Measurements from ENCODE around the gene KMT2A. TPM values are rescaled to one million over a fixed set of nuclear protein-coding genes. Genes with fewer than 3 reads are reported as not detected.

The KMT2A gene
- total RNA-seq (100 to 1,000 TPM; 135 to 140 TPM), total RNA-seq (52.2 to 733 (median 175) reads per million in 172 experiments)
- polyA plus RNA-seq (2013, experiment 1 of 2) = 64.3 TPM
- polyA plus RNA-seq (2013, experiment 2 of 2) = 82.2 TPM

- Histone ChIP-seq H3K36me3 (ENCODE audit: insufficient read depth, low read length) (peaks cover 3% of the 10 kb centered on the region), H3K27me3 (ENCODE audit: control insufficient read depth in 1 of 2, insufficient read depth in 2 of 2, low read length in 2 of 2) (no peaks in the 10 kb centered on the region), H3K9me3 (ENCODE audit: control insufficient read depth in 1 of 2, insufficient read depth in 1 of 2, low read length in 2 of 2) (no peaks in the 10 kb centered on the region), H3K27ac (ENCODE audit: low read depth in 1 of 2, low read length in 2 of 2) (peak within 1 kb of the TSS; percentile 91 to 98), H3K4me1 (ENCODE audit: insufficient read depth, low read length) (peaks cover 26% of the 10 kb centered on the region), H3K4me3 (ENCODE audit: low read length) (peak within 1 kb of the TSS; percentile 94)
- CTCF ChIA-PET = interaction anchor here (0.6 to 1.6 kb wide), 6 partner anchors 33 to 96 kb away, joined by 3 to 7 read pairs (median 4); no protein-coding TSS in a partner anchor
- DNase-seq (peak; percentile 88 to 97 (median 93)), ATAC-seq (ENCODE audit: poor library complexity) (peak; percentile 54)
- Mint-ChIP-seq H3K36me3 (ENCODE audit: low read depth) (peaks cover 49% of the 10 kb centered on the region), H3K4me3 (peak within 1 kb of the TSS; percentile 99), H3K4me1 (ENCODE audit: low read depth) (peaks cover 50% of the 10 kb centered on the region), H3K9me3 (no peaks in the 10 kb centered on the region), H3K27me3 (no peaks in the 10 kb centered on the region), H3K27ac (peak within 1 kb of the TSS; percentile 98)
- POLR2A ChIA-PET = interaction anchor here (0.6 to 3.1 kb wide), 48 partner anchors 8 to 587 kb away, joined by 3 to 75 read pairs (median 4); partner anchors contain the start of genes ARCN1, ATP5MG, BCL9L and CD3D
- no peak for TF ChIP-seq CTCF (IDR thresholded peaks at IDR 0.05)
- intact Hi-C loops (cut with DNase I, micrococcal nuclease) = loop anchor here (1.0 to 5.0 kb wide), 4 partner anchors 35 to 129 kb away; partner anchors contain the start of genes ATP5MG (in 1 of the 2) and UBE4A (in 1 of the 2)
Observed at GRCh38 chr11:118435893-118436624, at the start of gene KMT2A. KMT2A (plus strand) TSS chr11:118436492; CDS start chr11:118436513, 21 bp downstream.

- Mint-ChIP-seq H3K36me3 (ENCODE audit: low read depth) (peaks cover 62% of the 10 kb centered on the region), H3K4me1 (ENCODE audit: low read depth) (peaks cover 41% of the 10 kb centered on the region), H3K27me3 (no peaks in the 10 kb centered on the region), H3K9me3 (no peaks in the 10 kb centered on the region), H3K27ac (peak overlapping the region; percentile 96), H3K4me3 (peak overlapping the region; percentile 39)
- no peak overlapping the region for H3K4me3 ChIP-seq (ENCODE audit: low read length)
- H3K4me1 ChIP-seq (ENCODE audit: insufficient read depth, low read length) = peaks cover 32% of the 10 kb centered on the region
- POLR2A ChIA-PET = interaction anchor here (0.7 kb wide), 1 partner anchor 449 kb away, joined by 3 read pairs; no protein-coding TSS in a partner anchor
- no peak for TF ChIP-seq CTCF (IDR thresholded peaks at IDR 0.05)
- no peaks in the 10 kb centered on the region for H3K27me3 ChIP-seq (ENCODE audit: control insufficient read depth in 1 of 2, insufficient read depth in 2 of 2, low read length in 2 of 2)
- DNase-seq (peak in 3 of 14 experiments; percentile 29 to 61 (median 42)), ATAC-seq (ENCODE audit: poor library complexity) (no peak)
- peaks cover 61% of the 10 kb centered on the region for H3K36me3 ChIP-seq (ENCODE audit: insufficient read depth, low read length)
- intact Hi-C loops (cut with DNase I, micrococcal nuclease) = loop anchor here in 1 of 2 experiments (5.0 kb wide), 1 partner anchor 91 kb away; no protein-coding TSS in a partner anchor
- peak overlapping the region in 1 of 2 donors; percentile 33 for H3K27ac ChIP-seq (ENCODE audit: low read depth in 1 of 2, low read length in 2 of 2)
- no peaks in the 10 kb centered on the region for H3K9me3 ChIP-seq (ENCODE audit: control insufficient read depth in 1 of 2, insufficient read depth in 1 of 2, low read length in 2 of 2)
- CTCF ChIA-PET = interaction anchor here (0.6 to 1.1 kb wide), 3 partner anchors 38 to 601 kb away, joined by 3 read pairs; no protein-coding TSS in a partner anchor
Observed at GRCh38 chr11:118396097-118396501, 40.2 kb upstream of the KMT2A start.

GRCh38 chr11:118397448-118397847, 38.8 kb upstream of the KMT2A start:
- Histone ChIP-seq H3K27me3 (ENCODE audit: control insufficient read depth in 1 of 2, insufficient read depth in 2 of 2, low read length in 2 of 2) (no peaks in the 10 kb centered on the region), H3K9me3 (ENCODE audit: control insufficient read depth in 1 of 2, insufficient read depth in 1 of 2, low read length in 2 of 2) (no peaks in the 10 kb centered on the region), H3K27ac (ENCODE audit: low read depth in 1 of 2, low read length in 2 of 2) (peak overlapping the region; percentile 90 to 93), H3K4me1 (ENCODE audit: insufficient read depth, low read length) (peaks cover 36% of the 10 kb centered on the region), H3K36me3 (ENCODE audit: insufficient read depth, low read length) (peaks cover 48% of the 10 kb centered on the region), H3K4me3 (ENCODE audit: low read length) (no peak overlapping the region)
- no peak for ATAC-seq (ENCODE audit: poor library complexity)
- Mint-ChIP-seq H3K9me3 (no peaks in the 10 kb centered on the region), H3K4me1 (ENCODE audit: low read depth) (peaks cover 53% of the 10 kb centered on the region), H3K27me3 (no peaks in the 10 kb centered on the region), H3K4me3 (no peak overlapping the region), H3K27ac (peak overlapping the region; percentile 96), H3K36me3 (ENCODE audit: low read depth) (peaks cover 66% of the 10 kb centered on the region)
- ChIA-PET POLR2A (interaction anchor here (1.4 to 4.4 kb wide), 5 partner anchors 12 to 172 kb away, joined by 3 to 75 read pairs (median 6); partner anchors contain the start of gene KMT2A), CTCF (interaction anchor here (0.9 to 6.5 kb wide), 3 partner anchors 26 to 92 kb away, joined by 3 to 30 read pairs (median 7); no protein-coding TSS in a partner anchor)
- no peak for TF ChIP-seq CTCF (IDR thresholded peaks at IDR 0.05)
- no peak for DNase-seq
- intact Hi-C loops (cut with DNase I, micrococcal nuclease) = loop anchor here in 1 of 2 experiments (5.0 kb wide), 1 partner anchor 90 kb away; no protein-coding TSS in a partner anchor

All from CD4-positive, alpha-beta T cell (primary cell).